Mesendoderm (in vitro differentiated cells): ENCODE data around the gene TNPO3.

Source experiments
- DNase-seq: peaks from one replicate; pipeline ENCODE4 v3.0.0; 2013
- H2AK5ac ChIP-seq: 2 replicates; pipeline ENCODE4 v1.6.1; 2013; ENCODE audit warnings: low read length, inconsistent platforms
- H2BK120ac ChIP-seq: 2 replicates; pipeline ENCODE4 v1.6.1; 2013; ENCODE audit warnings: low read depth, mild to moderate bottlenecking, low read length, moderate library complexity, mixed read lengths
- H2BK15ac ChIP-seq: replicated peaks from 2 replicates; pipeline ENCODE4 v1.6.1; 2013; ENCODE audit warnings: low read depth, mild to moderate bottlenecking, moderate library complexity
- H2BK5ac ChIP-seq: 2 replicates; pipeline ENCODE4 v1.6.1; 2013; ENCODE audit warnings: low read length, inconsistent platforms
- H3K18ac ChIP-seq: 2 replicates; pipeline ENCODE4 v1.6.1; 2013; ENCODE audit warnings: mild to moderate bottlenecking, low read length, mixed read lengths
- H3K23ac ChIP-seq: one replicate; pipeline ENCODE4 v1.6.1; 2013; ENCODE audit warnings: low read length
- H3K27ac ChIP-seq: 2 replicates; pipeline ENCODE4 v1.5.1; 2013; ENCODE audit warnings: low read depth, mild to moderate bottlenecking, inconsistent platforms, low read length, moderate library complexity
- H3K27me3 ChIP-seq: 2 replicates; pipeline ENCODE4 v1.6.1; 2013; ENCODE audit warnings: low read length, control low read depth, mild to moderate bottlenecking, inconsistent platforms; ENCODE audit not compliant: insufficient read depth, poor library complexity
- H3K36me3 ChIP-seq: 2 replicates; pipeline ENCODE4 v1.6.1; 2013; ENCODE audit warnings: low read length, inconsistent platforms; ENCODE audit not compliant: control insufficient read depth, insufficient read depth
- H3K4ac ChIP-seq: one replicate; pipeline ENCODE4 v1.6.1; 2013; ENCODE audit warnings: low read depth, mild to moderate bottlenecking, low read length, moderate library complexity
- H3K4me1 ChIP-seq: 2 replicates; pipeline ENCODE4 v1.6.1; 2013; ENCODE audit warnings: low read depth, low read length, inconsistent platforms; ENCODE audit not compliant: control insufficient read depth
- H3K4me2 ChIP-seq: 2 replicates; pipeline ENCODE4 v1.6.1; 2013; ENCODE audit warnings: low read length
- H3K4me3 ChIP-seq: 2 replicates; pipeline ENCODE4 v1.5.1; 2013; ENCODE audit warnings: mild to moderate bottlenecking, low read length
- H3K56ac ChIP-seq: one replicate; pipeline ENCODE4 v1.6.1; 2013; ENCODE audit warnings: low read length
- H3K79me1 ChIP-seq: 2 replicates; pipeline ENCODE4 v1.6.1; 2013; ENCODE audit warnings: low read length, inconsistent platforms
- H3K79me2 ChIP-seq: 2 replicates; pipeline ENCODE4 v1.6.1; 2013; ENCODE audit warnings: mild to moderate bottlenecking, low read length; ENCODE audit not compliant: control insufficient read depth, insufficient read depth
- H3K9ac ChIP-seq: 2 replicates; pipeline ENCODE4 v1.6.1; 2013; ENCODE audit warnings: low read length, inconsistent platforms
- H4K5ac ChIP-seq: one replicate; pipeline ENCODE4 v1.6.1; 2013; ENCODE audit warnings: low read length
- H4K8ac ChIP-seq: one replicate; pipeline ENCODE4 v1.6.1; 2013; ENCODE audit warnings: low read depth, mild to moderate bottlenecking, control low read depth, low read length, moderate library complexity
- WGBS: extraction: QIAGEN DNeasy Blood & Tissue Kit; methylation state at CpG from one replicate; pipeline ENCODE4 v1.1.7; 2013; ENCODE audit warnings: low lambda C conversion rate, missing lambda C conversion rate; ENCODE audit not compliant: insufficient coverage; ENCODE audit errors: extremely low coverage; 5-methylcytosine and 5-hydroxymethylcytosine counted together

TNPO3 gene

GRCh38 chr7:128909625-128910568 lies 145.0 kb downstream of the TNPO3 start:
- Histone ChIP-seq H4K8ac (no peak overlapping the region), H3K56ac (peak overlapping the region; percentile 93), H3K27ac (peak overlapping the region; percentile 27), H3K4me1 (peaks cover 12% of the 10 kb centered on the region), H3K9ac (peak overlapping the region; percentile 86), H2BK15ac (no peak overlapping the region), H2BK5ac (no peak overlapping the region), H3K79me2 (no peaks in the 10 kb centered on the region), H3K4me3 (peak overlapping the region; percentile 44), H3K23ac (no peak overlapping the region), H3K27me3 (no peaks in the 10 kb centered on the region), H3K18ac (peak overlapping the region; percentile 24), H3K79me1 (no peaks in the 10 kb centered on the region), H2BK120ac (no peak overlapping the region), H3K4ac (peak overlapping the region; percentile 5), H3K36me3 (no peaks in the 10 kb centered on the region), H3K4me2 (peak overlapping the region; percentile 98), H2AK5ac (no peak overlapping the region), H4K5ac (no peak overlapping the region)
- DNase-seq = peak; percentile 87
- WGBS = no CpG with 5 or more reads among the region's 42 CpGs

GRCh38 chr7:128908750-128909624 lies 145.9 kb downstream of the TNPO3 start:
- Histone ChIP-seq H4K8ac (no peak overlapping the region), H2BK15ac (no peak overlapping the region), H3K79me1 (no peaks in the 10 kb centered on the region), H3K4me3 (peak overlapping the region; percentile 44), H2AK5ac (no peak overlapping the region), H3K79me2 (no peaks in the 10 kb centered on the region), H2BK5ac (no peak overlapping the region), H3K4ac (no peak overlapping the region), H2BK120ac (no peak overlapping the region), H3K23ac (no peak overlapping the region), H3K27ac (no peak overlapping the region), H3K4me2 (peak overlapping the region; percentile 98), H3K18ac (no peak overlapping the region), H3K56ac (peak overlapping the region; percentile 93), H3K27me3 (no peaks in the 10 kb centered on the region), H3K4me1 (peaks cover 12% of the 10 kb centered on the region), H3K9ac (peak overlapping the region; percentile 86), H4K5ac (no peak overlapping the region), H3K36me3 (no peaks in the 10 kb centered on the region)
- DNase-seq = no peak
- WGBS = no CpG with 5 or more reads among the region's 6 CpGs

GRCh38 chr7:128906766-128907559 lies 147.9 kb downstream of the TNPO3 start:
- WGBS = no CpG with 5 or more reads among the region's 19 CpGs
- Histone ChIP-seq H3K4ac (no peak overlapping the region), H4K5ac (no peak overlapping the region), H3K4me1 (peaks cover 10% of the 10 kb centered on the region), H2BK15ac (no peak overlapping the region), H3K56ac (no peak overlapping the region), H3K4me2 (no peak overlapping the region), H2BK5ac (no peak overlapping the region), H3K18ac (no peak overlapping the region), H3K9ac (no peak overlapping the region), H3K27ac (no peak overlapping the region), H4K8ac (no peak overlapping the region), H2AK5ac (no peak overlapping the region), H3K79me2 (no peaks in the 10 kb centered on the region), H3K27me3 (no peaks in the 10 kb centered on the region), H3K79me1 (no peaks in the 10 kb centered on the region), H2BK120ac (no peak overlapping the region), H3K36me3 (no peaks in the 10 kb centered on the region), H3K4me3 (no peak overlapping the region), H3K23ac (no peak overlapping the region)
- DNase-seq = no peak

GRCh38 chr7:128906001-128906765 lies 148.7 kb downstream of the TNPO3 start:
- Histone ChIP-seq H3K4ac (no peak overlapping the region), H4K8ac (no peak overlapping the region), H3K27me3 (no peaks in the 10 kb centered on the region), H3K79me2 (no peaks in the 10 kb centered on the region), H2BK120ac (no peak overlapping the region), H3K23ac (no peak overlapping the region), H3K27ac (no peak overlapping the region), H3K4me1 (peaks cover 6% of the 10 kb centered on the region), H3K79me1 (no peaks in the 10 kb centered on the region), H4K5ac (no peak overlapping the region), H2BK15ac (no peak overlapping the region), H3K56ac (no peak overlapping the region), H3K18ac (no peak overlapping the region), H3K9ac (no peak overlapping the region), H2BK5ac (no peak overlapping the region), H3K36me3 (no peaks in the 10 kb centered on the region), H2AK5ac (no peak overlapping the region), H3K4me2 (no peak overlapping the region), H3K4me3 (no peak overlapping the region)
- DNase-seq = no peak
- no CpG with 5 or more reads among the region's 5 CpGs for WGBS
